SU-DHL-6 (cell line): ENCODE data around the gene PTPRN2.

Experiments
- H2AFZ ChIP-seq: fragments of 200-600 bp; sonication (generic); 2 replicates; pipeline ENCODE4 v1.6.1; 2014; ENCODE audit warnings: low read depth, mild to moderate bottlenecking, moderate library complexity, mixed read lengths, antibody characterized with exemption, low read length; ENCODE audit not compliant: severe bottlenecking
- H3F3A ChIP-seq: fragments of 200-600 bp; shearing (Covaris generic); 2 replicates; pipeline ENCODE4 v1.6.0; 2016; ENCODE audit warnings: antibody characterized with exemption, mild to moderate bottlenecking; ENCODE audit not compliant: insufficient read depth
- H3K27ac ChIP-seq: fragments of 200-600 bp; sonication (generic); 2 replicates; pipeline ENCODE4 v1.5.1; 2016; ENCODE audit warnings: low read depth, mild to moderate bottlenecking, low read length, moderate library complexity, mixed read lengths
- H3K27me3 ChIP-seq: fragments of 200-600 bp; sonication (generic), shearing (Covaris generic); 2 replicates; pipeline ENCODE4 v1.6.0; 2014; ENCODE audit warnings: mild to moderate bottlenecking, low read length
- H3K36me3 ChIP-seq: fragments of 200-600 bp; sonication (generic); 2 replicates; pipeline ENCODE4 v1.6.1; 2014; ENCODE audit warnings: mild to moderate bottlenecking, low read length, mixed read lengths
- H3K4me2 ChIP-seq: fragments of 300-600, 200-600 bp; shearing (Covaris generic), sonication (generic); 2 replicates; pipeline ENCODE4 v1.6.0; 2014; ENCODE audit warnings: low read length, low read depth, mild to moderate bottlenecking; ENCODE audit not compliant: poor library complexity, severe bottlenecking
- H3K4me3 ChIP-seq: fragments of 200-600 bp; sonication (generic); 2 replicates; pipeline ENCODE4 v1.5.1; 2014; ENCODE audit warnings: antibody characterized with exemption, low read length, mild to moderate bottlenecking, mixed read lengths; ENCODE audit not compliant: insufficient read depth, poor library complexity, severe bottlenecking
- H3K79me2 ChIP-seq: fragments of 200-600 bp; sonication (generic); 2 replicates; pipeline ENCODE4 v1.6.1; 2014; ENCODE audit warnings: mild to moderate bottlenecking, low read length, moderate library complexity; ENCODE audit not compliant: insufficient read depth
- H3K9ac ChIP-seq: fragments of 200-600 bp; sonication (generic); 2 replicates; pipeline ENCODE4 v1.7.0; 2014; ENCODE audit warnings: mild to moderate bottlenecking, low read length
- H3K9me2 ChIP-seq: fragments of 200-600 bp; sonication (generic); replicated peaks from 2 replicates; pipeline ENCODE4 v1.6.1; 2014; ENCODE audit warnings: low read length; ENCODE audit not compliant: insufficient read depth
- H3K9me3 ChIP-seq: fragments of 200-600 bp; sonication (generic); 2 replicates; pipeline ENCODE4 v1.6.1; 2014; ENCODE audit warnings: low read length, mixed read lengths; ENCODE audit not compliant: insufficient read depth
- H4K20me1 ChIP-seq: fragments of 200-600 bp; sonication (generic); 2 replicates; pipeline ENCODE4 v1.6.1; 2014; ENCODE audit warnings: low read depth, mild to moderate bottlenecking, antibody characterized with exemption, low read length, moderate library complexity, mixed read lengths
- CTCF ChIP-seq: fragments of 200-600 bp; sonication (generic); IDR thresholded peaks from one replicate; pipeline ENCODE4 v1.5.1; 2017; ENCODE audit warnings: antibody characterized with exemption, mild to moderate bottlenecking, low read length, moderate library complexity; ENCODE audit not compliant: insufficient read depth, poor library complexity, severe bottlenecking
- EZH2phosphoT487 ChIP-seq: fragments of 200-600 bp; sonication (generic), shearing (Covaris generic); conservative IDR thresholded peaks from 2 replicates; pipeline ENCODE4 v1.6.1; 2018; ENCODE audit warnings: mild to moderate bottlenecking, antibody characterized with exemption, low read length, moderate library complexity, mixed read lengths

The PTPRN2 gene

DNA sequence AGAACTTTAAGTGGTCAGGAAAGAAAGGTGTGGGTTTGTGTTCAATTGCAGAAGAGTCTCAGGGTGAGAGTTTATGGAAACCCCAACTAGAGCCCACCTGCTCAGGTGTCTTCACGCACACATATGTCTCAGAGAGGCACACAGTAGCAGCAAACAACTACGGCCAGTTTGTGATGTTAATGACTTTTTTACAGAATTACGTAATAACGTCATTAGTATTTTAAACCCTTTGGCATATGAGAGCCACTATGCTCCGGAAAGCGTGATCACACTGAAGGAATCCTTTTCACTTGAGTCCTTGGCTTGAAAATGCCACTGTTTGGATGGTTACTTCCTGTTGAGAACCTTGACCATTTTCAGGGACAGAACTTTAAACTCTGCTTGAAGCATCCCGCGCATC, 204.0 kb downstream of the PTPRN2 start:
- no peak overlapping the region for H2AFZ ChIP-seq
- H3K79me2 ChIP-seq, result no peaks in the 10 kb centered on the region
- no peak overlapping the region for H3K9ac ChIP-seq
- no peaks in the 10 kb centered on the region for H4K20me1 ChIP-seq
- TF ChIP-seq EZH2phosphoT487 (no peak), CTCF (no peak)
- no peaks in the 10 kb centered on the region for H3F3A ChIP-seq
- no peaks in the 10 kb centered on the region for H3K9me3 ChIP-seq
- H3K36me3 ChIP-seq, result no peaks in the 10 kb centered on the region
- no peak overlapping the region for H3K27ac ChIP-seq
- no peaks in the 10 kb centered on the region for H3K9me2 ChIP-seq
- H3K4me2 ChIP-seq, result no peak overlapping the region
- H3K4me3 ChIP-seq, result no peak overlapping the region
- H3K27me3 ChIP-seq, result no peaks in the 10 kb centered on the region

DNA sequence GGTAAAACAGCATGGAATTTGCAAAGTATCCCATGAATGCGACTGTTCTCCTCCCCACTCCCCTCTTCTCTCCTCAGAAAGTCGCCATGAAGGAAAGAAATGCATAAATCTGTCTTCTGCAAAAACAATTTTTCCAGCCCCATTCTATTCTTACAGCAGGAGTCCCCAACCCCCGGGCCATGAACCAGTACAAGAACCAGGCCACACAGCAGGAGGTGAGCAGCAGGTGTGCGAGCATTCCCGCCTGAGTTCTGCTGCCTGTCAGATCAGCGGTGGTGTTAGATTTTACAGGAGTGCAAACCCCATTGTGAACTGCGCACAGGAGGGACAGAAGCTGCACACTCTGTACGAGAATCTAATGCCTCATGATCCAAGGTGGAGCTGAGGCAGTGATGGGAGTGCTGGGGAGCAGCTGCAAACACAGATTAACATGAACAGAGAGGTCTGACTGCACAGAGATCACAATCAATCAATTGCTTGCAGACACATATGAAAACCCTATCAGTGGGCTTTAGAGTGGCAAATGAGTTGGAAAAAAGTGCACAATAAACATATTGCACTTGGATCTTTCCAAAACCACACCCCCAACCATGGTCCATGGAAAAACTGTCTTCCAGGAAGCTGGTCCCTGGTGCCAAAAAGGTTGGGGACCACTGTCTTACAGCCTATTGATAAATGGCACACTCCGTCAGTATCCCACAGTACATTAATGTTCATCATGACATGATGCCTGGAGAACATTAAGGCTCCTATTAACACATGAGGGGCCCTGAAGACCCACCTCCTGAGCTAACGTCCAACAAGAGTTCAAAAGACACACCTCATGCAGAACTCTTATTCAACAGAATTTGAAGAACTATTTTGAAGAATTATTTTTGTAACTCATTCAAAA, 205.0 kb downstream of the PTPRN2 start:
- Histone ChIP-seq H3K9me3 (no peaks in the 10 kb centered on the region), H3F3A (no peaks in the 10 kb centered on the region)
- no peak for TF ChIP-seq EZH2phosphoT487
- TF ChIP-seq CTCF, result no peak

GRCh38 chr7:158381956-158382355, 205.7 kb downstream of the PTPRN2 start:
- Histone ChIP-seq H3K79me2 (no peaks in the 10 kb centered on the region), H3K9ac (no peak overlapping the region), H3F3A (no peaks in the 10 kb centered on the region), H3K9me2 (no peaks in the 10 kb centered on the region), H3K36me3 (no peaks in the 10 kb centered on the region), H2AFZ (no peak overlapping the region), H3K4me2 (no peak overlapping the region), H3K4me3 (no peak overlapping the region), H4K20me1 (no peaks in the 10 kb centered on the region), H3K27me3 (no peaks in the 10 kb centered on the region), H3K27ac (no peak overlapping the region), H3K9me3 (no peaks in the 10 kb centered on the region)
- TF ChIP-seq EZH2phosphoT487, result no peak
- TF ChIP-seq CTCF, result no peak

More for the DNA sequence above, 205.0 kb downstream of the PTPRN2 start:
- no peaks in the 10 kb centered on the region for H3K79me2 ChIP-seq
- no peaks in the 10 kb centered on the region for H4K20me1 ChIP-seq
- no peaks in the 10 kb centered on the region for H3K36me3 ChIP-seq
- H3K9ac ChIP-seq, result no peak overlapping the region
- no peak overlapping the region for H3K4me3 ChIP-seq
- H2AFZ ChIP-seq, result no peak overlapping the region
- H3K27me3 ChIP-seq, result no peaks in the 10 kb centered on the region
- no peak overlapping the region for H3K4me2 ChIP-seq
- H3K27ac ChIP-seq, result no peak overlapping the region
- no peaks in the 10 kb centered on the region for H3K9me2 ChIP-seq
